22Rv1 (cell line): Measurements from ENCODE around the gene PCDHGC4.

Experiments
- ZFX ChIP-seq: fragments of 450-650 bp; IDR thresholded peaks from 2 replicates; pipeline ENCODE4 v1.6.1; 2017; ENCODE audit warnings: antibody characterized with exemption, borderline replicate concordance
- TF ChIP-seq, protein P1 (sequence below): fragments of 450-650 bp; IDR thresholded peaks from 2 replicates; pipeline ENCODE4 v1.5.1; 2017; ENCODE audit warnings: mild to moderate bottlenecking

DNA sequence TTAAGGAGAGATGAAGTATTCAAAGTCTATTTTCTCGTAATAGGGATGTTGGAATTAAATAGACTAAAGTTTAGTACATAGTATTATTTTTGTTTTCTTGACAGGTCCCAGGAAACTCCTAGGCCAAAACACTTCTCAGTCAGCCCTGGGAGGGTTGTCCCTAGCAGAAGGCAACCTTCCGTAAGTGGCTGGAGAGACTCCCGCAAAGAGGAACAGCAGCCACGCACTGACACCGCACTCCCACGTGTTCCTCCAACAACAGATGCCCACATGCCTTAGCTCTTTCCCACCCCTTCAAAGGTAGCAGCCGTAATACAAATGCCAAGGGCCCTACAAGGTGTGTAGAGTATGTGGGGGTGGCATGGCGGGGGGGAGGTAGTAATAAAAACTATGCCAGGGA is 32.5 kb downstream of the PCDHGC4 start:
- TF ChIP-seq, protein P1, sequence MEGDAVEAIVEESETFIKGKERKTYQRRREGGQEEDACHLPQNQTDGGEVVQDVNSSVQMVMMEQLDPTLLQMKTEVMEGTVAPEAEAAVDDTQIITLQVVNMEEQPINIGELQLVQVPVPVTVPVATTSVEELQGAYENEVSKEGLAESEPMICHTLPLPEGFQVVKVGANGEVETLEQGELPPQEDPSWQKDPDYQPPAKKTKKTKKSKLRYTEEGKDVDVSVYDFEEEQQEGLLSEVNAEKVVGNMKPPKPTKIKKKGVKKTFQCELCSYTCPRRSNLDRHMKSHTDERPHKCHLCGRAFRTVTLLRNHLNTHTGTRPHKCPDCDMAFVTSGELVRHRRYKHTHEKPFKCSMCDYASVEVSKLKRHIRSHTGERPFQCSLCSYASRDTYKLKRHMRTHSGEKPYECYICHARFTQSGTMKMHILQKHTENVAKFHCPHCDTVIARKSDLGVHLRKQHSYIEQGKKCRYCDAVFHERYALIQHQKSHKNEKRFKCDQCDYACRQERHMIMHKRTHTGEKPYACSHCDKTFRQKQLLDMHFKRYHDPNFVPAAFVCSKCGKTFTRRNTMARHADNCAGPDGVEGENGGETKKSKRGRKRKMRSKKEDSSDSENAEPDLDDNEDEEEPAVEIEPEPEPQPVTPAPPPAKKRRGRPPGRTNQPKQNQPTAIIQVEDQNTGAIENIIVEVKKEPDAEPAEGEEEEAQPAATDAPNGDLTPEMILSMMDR: no peak
- TF ChIP-seq ZFX: no peak
